ENCODE measurements around the gene IBTK.
"Not testable (repeated sequence)": the region's sequence is repeated elsewhere in the genome, so short reads cannot be mapped to it uniquely, and the experiment has no call there.

GRCh38 chr6:82197245-82197644, 50.3 kb downstream of the IBTK start:
- TF ChIP-seq SREBF2 (IDR thresholded peaks at IDR 0.05); PHF8 (IDR thresholded peaks at IDR 0.05; ENCODE audit: borderline replicate concordance, low read depth): not testable (repeated sequence)
